A549 (cell line): ENCODE measurements around the gene HPD. TPM values are rescaled to one million over a fixed set of nuclear protein-coding genes. Genes with fewer than 3 reads are reported as not detected.

Experiments used
- ATAC-seq, 2 experiments: fragments of 200-7000 bp in 1 of 2; fragments of >200 bp in 1 of 2; cut with Nextera tagmentation in 1 of 2; cut with Tn5 transposase in 1 of 2; 3 replicates each; pipeline versions ENCODE4 v1.8.0 to v1.9.1; 2018 to 2020; ENCODE audit warnings: mild to moderate bottlenecking in 1 of 2, moderate library complexity in 1 of 2
- CTCF ChIA-PET: fragments of 300-600 bp; sonication (Branson Sonifier 250); formaldehyde crosslinking; extraction: SDS; loops from one replicate; lab custom pipeline; 2021; ENCODE audit warnings: antibody characterized with exemption, inconsistent platforms; lab: Yijun Ruan, JAX
- POLR2A ChIA-PET: fragments of 350-600 bp; formaldehyde crosslinking; extraction: SDS; loops from one replicate; lab custom pipeline; 2021; ENCODE audit warnings: antibody characterized with exemption, inconsistent platforms; lab: Yijun Ruan, JAX
- DNase-seq, 2 experiments: peaks; one replicate each; pipeline versions ENCODE4 v3.0.0 to v3.0.0-alpha.2; 2011 to 2016; ENCODE audit warnings: low read depth in 1 of 2, low spot score in 1 of 2
- FAIRE-seq: peaks from 2 replicates; lab custom pipeline; 2011; peaks lifted over from hg19 to GRCh38; lab: Jason Lieb, UNC
- H3K27ac ChIP-seq, 2 experiments: fragments of >200 bp; sonication (Bioruptor Twin); formaldehyde crosslinking; 3 replicates each; pipeline ENCODE4 v1.5.1; 2016 to 2017
- H3K4me1 ChIP-seq: fragments of >200 bp; sonication (Bioruptor Twin); formaldehyde crosslinking; 3 replicates; pipeline ENCODE4 v1.6.1; 2016
- H3K4me2 ChIP-seq: fragments of >200 bp; sonication (Bioruptor Twin); formaldehyde crosslinking; 3 replicates; pipeline ENCODE4 v1.6.1; 2016
- H3K4me3 ChIP-seq: fragments of >200 bp; sonication (Bioruptor Twin); formaldehyde crosslinking; 3 replicates; pipeline ENCODE4 v1.5.1; 2016
- H3K9me3 ChIP-seq: fragments of >200 bp; sonication (Bioruptor Twin); formaldehyde crosslinking; 3 replicates; pipeline ENCODE4 v1.6.1; 2016
- BCL3 ChIP-seq: fragments of >200 bp; sonication (Bioruptor Twin); formaldehyde crosslinking; IDR thresholded peaks from 3 replicates; pipeline ENCODE4 v1.6.1; 2016
- BHLHE40 ChIP-seq: IDR thresholded peaks from 2 replicates; pipeline ENCODE4 v1.6.1; 2012; ENCODE audit warnings: low read depth, low read length, inconsistent platforms
- CBX2 ChIP-seq: fragments of 200-600 bp; sonication (generic); IDR thresholded peaks from 2 replicates; pipeline ENCODE4 v1.6.1; 2016; ENCODE audit warnings: low read depth, mild to moderate bottlenecking, borderline replicate concordance
- CBX8 ChIP-seq: fragments of 200-600 bp; sonication (generic); IDR thresholded peaks from 2 replicates; pipeline ENCODE4 v1.6.1; 2016
- CEBPB ChIP-seq, 2 experiments: fragments of >200 bp in 1 of 2; sonication (Bioruptor Twin) in 1 of 2; formaldehyde crosslinking in 1 of 2; IDR thresholded peaks; 2 replicates each; pipeline ENCODE4 v1.6.1; 2012 to 2016
- CHD2 ChIP-seq: fragments of 150-350 bp; IDR thresholded peaks from 2 replicates; pipeline ENCODE4 v1.6.1; 2014; ENCODE audit warnings: low read length; ENCODE audit not compliant: partially characterized antibody
- CHD4 ChIP-seq: fragments of 200-600 bp; sonication (generic); IDR thresholded peaks from 2 replicates; pipeline ENCODE4 v1.6.1; 2016; ENCODE audit warnings: antibody characterized with exemption, mild to moderate bottlenecking, borderline replicate concordance
- CTCF ChIP-seq: fragments of >200 bp; sonication (Bioruptor Twin); formaldehyde crosslinking; IDR thresholded peaks from 3 replicates; pipeline ENCODE4 v1.5.1; 2016
- EHF ChIP-seq: fragments of 250-450 bp; sonication (Bioruptor Pico); IDR thresholded peaks from 2 replicates; pipeline ENCODE4 v1.5.0; 2020; ENCODE audit warnings: mild to moderate bottlenecking
- EP300 ChIP-seq, 2 experiments: fragments of >200 bp; sonication (Bioruptor Twin); formaldehyde crosslinking; IDR thresholded peaks; 2 replicates in 1 of 2; 3 replicates in 1 of 2; pipeline ENCODE4 v1.6.1; 2016 to 2017
- FOSL2 ChIP-seq, 2 experiments: fragments of 450-650 bp in 1 of 2; fragments of >200 bp in 1 of 2; sonication (Bioruptor Twin) in 1 of 2; formaldehyde crosslinking; IDR thresholded peaks; 2 replicates each; pipeline versions ENCODE4 v1.5.0 to v1.6.1; 2016 to 2020; ENCODE audit warnings: mild to moderate bottlenecking in 1 of 2, moderate library complexity in 1 of 2
- FOXS1 ChIP-seq: fragments of 250-450 bp; sonication (Bioruptor Pico); IDR thresholded peaks from 2 replicates; pipeline ENCODE4 v1.5.0; 2020; ENCODE audit warnings: mild to moderate bottlenecking, moderate library complexity
- HES2 ChIP-seq: fragments of >200 bp; sonication (Bioruptor Twin); formaldehyde crosslinking; IDR thresholded peaks from 2 replicates; pipeline ENCODE4 v1.6.1; 2016
- HEYL ChIP-seq: fragments of 250-450 bp; sonication (Bioruptor Pico); IDR thresholded peaks from 2 replicates; pipeline ENCODE4 v1.8.0; 2021; ENCODE audit warnings: mild to moderate bottlenecking, moderate library complexity
- HMGXB4 ChIP-seq: fragments of 250-450 bp; sonication (Bioruptor Pico); IDR thresholded peaks from 2 replicates; pipeline ENCODE4 v1.5.0; 2021; ENCODE audit warnings: mild to moderate bottlenecking, moderate library complexity, borderline replicate concordance
- HOXA7 ChIP-seq: fragments of 250-450 bp; sonication (Bioruptor Pico); IDR thresholded peaks from 2 replicates; pipeline ENCODE4 v1.5.0; 2020; ENCODE audit warnings: mild to moderate bottlenecking, moderate library complexity
- HOXB5 ChIP-seq: fragments of 250-450 bp; sonication (Bioruptor Pico); IDR thresholded peaks from 2 replicates; pipeline ENCODE4 v1.5.0; 2020; ENCODE audit warnings: mild to moderate bottlenecking, moderate library complexity
- JUN ChIP-seq, 2 experiments: fragments of >200 bp; sonication (Bioruptor Twin); formaldehyde crosslinking; IDR thresholded peaks; 2 replicates in 1 of 2; 3 replicates in 1 of 2; pipeline ENCODE4 v1.6.1; 2016 to 2017
- KDM5A ChIP-seq: fragments of 200-600 bp; sonication (generic); IDR thresholded peaks from 2 replicates; pipeline ENCODE4 v1.6.1; 2016; ENCODE audit warnings: antibody characterized with exemption, mild to moderate bottlenecking
- MAFK ChIP-seq: fragments of 450-650 bp; IDR thresholded peaks from 2 replicates; pipeline ENCODE4 v1.6.1; 2014; ENCODE audit not compliant: partially characterized antibody
- MAX ChIP-seq: IDR thresholded peaks from 2 replicates; pipeline ENCODE4 v1.6.1; 2012
- MYC ChIP-seq: IDR thresholded peaks from 2 replicates; pipeline ENCODE4 v1.6.1; 2012; ENCODE audit warnings: mild to moderate bottlenecking, inconsistent platforms, low read length, improper control_type of control experiment, borderline replicate concordance
- NPAS2 ChIP-seq: fragments of 250-450 bp; sonication (Bioruptor Pico); IDR thresholded peaks from 2 replicates; pipeline ENCODE4 v1.8.0; 2022; ENCODE audit warnings: mild to moderate bottlenecking, moderate library complexity, borderline replicate concordance
- PBX3 ChIP-seq: IDR thresholded peaks from 2 replicates; pipeline ENCODE4 v1.6.1; 2012
- PHF8 ChIP-seq: fragments of 200-600 bp; sonication (generic); IDR thresholded peaks from 2 replicates; pipeline ENCODE4 v1.6.1; 2016; ENCODE audit warnings: low read depth, mild to moderate bottlenecking, antibody characterized with exemption, moderate library complexity, borderline replicate concordance
- POLR2A ChIP-seq: IDR thresholded peaks from 2 replicates; pipeline ENCODE4 v1.6.1; 2012; ENCODE audit warnings: mild to moderate bottlenecking, low read length
- POLR2AphosphoS2 ChIP-seq: conservative IDR thresholded peaks from 2 replicates; pipeline ENCODE4 v1.6.1; 2012; ENCODE audit warnings: low read length, improper control_type of control experiment, inconsistent platforms
- TP53 ChIP-seq: fragments of 250-450 bp; sonication (Bioruptor Pico); IDR thresholded peaks from 2 replicates; pipeline ENCODE4 v1.5.0; 2021; ENCODE audit warnings: mild to moderate bottlenecking, moderate library complexity
- USF2 ChIP-seq: fragments of 450-650 bp; IDR thresholded peaks from 2 replicates; pipeline ENCODE4 v1.6.1; 2014; ENCODE audit warnings: antibody characterized with exemption
- ZC3H11A ChIP-seq: fragments of 450-650 bp; IDR thresholded peaks from 2 replicates; pipeline ENCODE4 v1.6.1; 2014; ENCODE audit warnings: antibody characterized with exemption, mild to moderate bottlenecking
- ZFP36 ChIP-seq: fragments of 450-650 bp; IDR thresholded peaks from 2 replicates; pipeline ENCODE4 v1.6.1; 2014; ENCODE audit warnings: borderline replicate concordance; ENCODE audit not compliant: partially characterized antibody
- WGBS: methylation state at CpG from one replicate; pipeline ENCODE4 v1.1.6; 2017; ENCODE audit errors: missing lambda C conversion rate; 5-methylcytosine and 5-hydroxymethylcytosine counted together
- polyA plus RNA-seq, 4 experiments: library from polyadenylated mRNA; depleted of rRNA in 3 of 4; stranded (reverse); fragments of >200 nt; fragmentation: RNase III in 1 of 4; extraction: RNeasy Plus Mini Kit Qiagen cat#74134 plus additional on column Dnase treatment in 1 of 4; gene quantifications; 2 replicates in 3 of 4; 3 replicates in 1 of 4; pipeline ENCODE4 v1.2.3, GENCODE V29; 2011 to 2017

Gene HPD
- polyA plus RNA-seq, 2 of the 4 experiments (the other 2 are of a cell fraction) = 1.7 to 1.8 TPM

- peaks cover 52% of the 10 kb centered on the region for H3K4me1 ChIP-seq
- FAIRE-seq (no peak), ATAC-seq (peak; percentile 37 to 65), DNase-seq (peak; percentile 87 to 96)
- POLR2A ChIA-PET = interaction anchor here (0.9 to 3.3 kb wide), 10 partner anchors 9 to 220 kb away, joined by 3 to 35 read pairs (median 4); partner anchors contain the start of genes PSMD9, RHOF and TMEM120B
- peak overlapping the region; percentile 60 for H3K4me3 ChIP-seq
- peak overlapping the region; percentile 100 for H3K27ac ChIP-seq
- H3K4me2 ChIP-seq = peak overlapping the region; percentile 78
- WGBS = 2% methylated on average over 55 of the region's 65 CpGs
- H3K9me3 ChIP-seq = no peaks in the 10 kb centered on the region
- CTCF ChIA-PET = interaction anchor here (1.3 to 72.2 kb wide), 4 partner anchors 7 to 121 kb away, joined by 3 to 2657 read pairs (median 1332); partner anchors contain the start of genes PSMD9, RHOF and SETD1B
- TF ChIP-seq FOXS1 (CRISPR knock-in tag) = peak; percentile 4
- no peak for TF ChIP-seq TP53 (CRISPR knock-in tag)
- no peak for TF ChIP-seq USF2
- TF ChIP-seq PBX3 = no peak
- no peak for TF ChIP-seq MAFK
- no peak for TF ChIP-seq CBX2
- peak; percentile 79; the same call in 2 of the 3 replicates for TF ChIP-seq BCL3
- TF ChIP-seq CHD4 = no peak
- no peak for TF ChIP-seq NPAS2
- 0 out of 2 replicates have a peak, but pooled peaks have one; percentile 76 for TF ChIP-seq HOXB5
- TF ChIP-seq HES2 = no peak
- no peak for TF ChIP-seq CBX8
- no peak for TF ChIP-seq EP300 (IDR thresholded peaks at IDR 0.05)
- no peak for TF ChIP-seq FOSL2 (IDR thresholded peaks at IDR 0.05)
- no peak for TF ChIP-seq FOSL2 (CRISPR knock-in tag; IDR thresholded peaks at IDR 0.05)
- no peak for TF ChIP-seq BHLHE40
- no peak; the same call in 1 of the 2 replicates for TF ChIP-seq EHF
- no peak for TF ChIP-seq CEBPB (IDR thresholded peaks at IDR 0.05)
- no peak for TF ChIP-seq POLR2AphosphoS2
- no peak for TF ChIP-seq ZFP36
- no peak for TF ChIP-seq HMGXB4 (CRISPR knock-in tag)
- peak; percentile 73 for TF ChIP-seq CHD2
- peak; percentile 81 to 83; a peak in 4 of 5 replicates for TF ChIP-seq JUN (IDR thresholded peaks at IDR 0.05)
- no peak for TF ChIP-seq ZC3H11A
- no peak for TF ChIP-seq HEYL (CRISPR knock-in tag)
- no peak for TF ChIP-seq HOXA7 (CRISPR knock-in tag)
- TF ChIP-seq PHF8 = 0 out of 2 replicates have a peak, but pooled peaks have one; percentile 39
- TF ChIP-seq POLR2A = peak; percentile 53
- TF ChIP-seq MYC = no peak; the same call in 1 of the 2 replicates
- no peak for TF ChIP-seq KDM5A
- no peak for TF ChIP-seq CTCF
- TF ChIP-seq MAX = peak; percentile 79
Measured at GRCh38 chr12:121802843-121803698, 55.6 kb downstream of the HPD start.
